K562 (cell line): ENCODE data around the gene RGS6. TPM values are rescaled to one million over a fixed set of nuclear protein-coding genes. Genes with fewer than 3 reads are reported as not detected.

Source experiments
- ATAC-seq: fragments of 200-7000 bp; cut with Tn5 transposase; 3 replicates; pipeline ENCODE4 v1.9.1; 2020; ENCODE audit warnings: moderate library complexity
- BruUV-seq: library from RNA; stranded (reverse); fragments of 400-500 nt; replicated peaks from 2 replicates; lab custom pipeline; 2021; lab: Mats Ljungman, UMichigan
- CTCF ChIA-PET: fragments of 300-600 bp; formaldehyde crosslinking; extraction: SDS; loops from one replicate; lab custom pipeline; 2021; ENCODE audit warnings: low intra/inter-chr PET ratio; lab: Yijun Ruan, JAX
- POLR2A ChIA-PET: fragments of 300-600, 350-650 bp; sonication (Branson Sonifier 250); formaldehyde crosslinking; extraction: SDS; loops from one replicate; lab custom pipeline; 2021; ENCODE audit warnings: antibody characterized with exemption, inconsistent platforms; lab: Yijun Ruan, JAX
- DNase-seq, 4 experiments: peaks; one replicate each; pipeline versions ENCODE4 v3.0.0 to v3.0.0-alpha.2; 2011 to 2018; ENCODE audit warnings: low spot score in 3 of 4, mixed read lengths in 3 of 4; ENCODE audit errors: extremely low read depth in 1 of 4
- FAIRE-seq: peaks from 2 replicates; lab custom pipeline; 2011; peaks lifted over from hg19 to GRCh38; lab: Jason Lieb, UNC
- H2AFZ ChIP-seq: 2 replicates; pipeline ENCODE4 v1.6.0; 2011; ENCODE audit warnings: low read depth, low read length, control low read depth, inconsistent platforms
- H3K27ac ChIP-seq: fragments of 200-600 bp; 3 replicates; pipeline ENCODE4 v1.8.0; 2011; ENCODE audit warnings: low read depth, mild to moderate bottlenecking, control low read depth, inconsistent platforms, low read length, moderate library complexity, mixed read lengths; ENCODE audit errors: extremely low read depth
- H3K27me3 ChIP-seq, 2 experiments: fragments of 300-600 bp in 1 of 2; 2 replicates in 1 of 2; 3 replicates in 1 of 2; pipeline versions ENCODE4 v1.6.0 to v1.8.0; 2011; ENCODE audit warnings: inconsistent platforms in 2 of 2, low read length in 2 of 2, mild to moderate bottlenecking in 1 of 2, mixed read lengths in 1 of 2, moderate library complexity in 1 of 2; ENCODE audit not compliant: control insufficient read depth in 2 of 2, insufficient read depth in 2 of 2
- H3K36me3 ChIP-seq: fragments of 300-600 bp; 3 replicates; pipeline ENCODE4 v1.8.0; 2011; ENCODE audit warnings: mild to moderate bottlenecking, low read length, inconsistent platforms; ENCODE audit not compliant: control insufficient read depth, insufficient read depth
- H3K4me1 ChIP-seq, 2 experiments: fragments of 200-600 bp in 1 of 2; replicated peaks in 1 of 2; 2 replicates in 1 of 2; 3 replicates in 1 of 2; pipeline versions ENCODE4 v1.5.1 to v1.8.0; 2011; ENCODE audit warnings: inconsistent platforms in 2 of 2, low read length in 2 of 2, mild to moderate bottlenecking in 1 of 2, mixed read lengths in 1 of 2, moderate library complexity in 1 of 2; ENCODE audit not compliant: control insufficient read depth in 2 of 2, insufficient read depth in 2 of 2
- H3K4me2 ChIP-seq: 2 replicates; pipeline ENCODE4 v1.6.1; 2011; ENCODE audit warnings: low read length, control low read depth, inconsistent platforms, mixed read lengths; ENCODE audit not compliant: insufficient read depth
- H3K4me3 ChIP-seq: fragments of 200-600 bp; sonication (generic), shearing (Covaris generic); 2 replicates; pipeline ENCODE4 v1.5.1; 2016; ENCODE audit warnings: control low read depth, inconsistent platforms
- H3K79me2 ChIP-seq: fragments of 200-600 bp; 3 replicates; pipeline ENCODE4 v1.8.0; 2011; ENCODE audit warnings: low read length, inconsistent platforms; ENCODE audit not compliant: control insufficient read depth, insufficient read depth
- H3K9ac ChIP-seq, 2 experiments: 2 replicates each; pipeline versions ENCODE4 v1.6.0 to v1.6.1; 2011; ENCODE audit warnings: low read depth in 2 of 2, low read length in 2 of 2, control low read depth in 1 of 2, inconsistent platforms in 1 of 2, mild to moderate bottlenecking in 1 of 2, mixed read lengths in 1 of 2; ENCODE audit not compliant: insufficient read depth in 1 of 2
- H3K9me1 ChIP-seq: one replicate; pipeline ENCODE4 v1.6.0; 2011; ENCODE audit warnings: inconsistent platforms, mild to moderate bottlenecking, low read length, moderate library complexity; ENCODE audit not compliant: control insufficient read depth, insufficient read depth
- H3K9me3 ChIP-seq: replicated peaks from 2 replicates; pipeline ENCODE4 v1.5.1; 2011; ENCODE audit warnings: low read depth, low read length, inconsistent platforms; ENCODE audit not compliant: control insufficient read depth, insufficient read depth
- H4K20me1 ChIP-seq: replicated peaks from 2 replicates; pipeline ENCODE4 v1.6.1; 2011; ENCODE audit warnings: low read length, inconsistent platforms, mixed read lengths; ENCODE audit not compliant: control insufficient read depth, insufficient read depth
- BRF2 ChIP-seq: IDR thresholded peaks from 3 replicates; pipeline ENCODE4 v1.6.1; 2011; ENCODE audit warnings: borderline replicate concordance, mild to moderate bottlenecking; ENCODE audit not compliant: insufficient read length, insufficient read depth
- HCFC1 ChIP-seq: IDR thresholded peaks from 2 replicates; pipeline ENCODE4 v1.6.1; 2012; ENCODE audit warnings: low read depth, low read length, improper control_type of control experiment
- MLX ChIP-seq, 2 experiments: fragments of 450-650 bp in 1 of 2; sonication (generic) in 1 of 2; formaldehyde crosslinking; conservative IDR thresholded peaks; 2 replicates each; pipeline versions ENCODE4 v1.4.0 to v1.8.1; 2020 to 2022; ENCODE audit warnings: mild to moderate bottlenecking in 1 of 2, missing genetic modification reagents in 1 of 2
- PYGO2 ChIP-seq: fragments of 450-650 bp; IDR thresholded peaks from 2 replicates; pipeline ENCODE4 v1.6.1; 2016; ENCODE audit warnings: mild to moderate bottlenecking, missing genetic modification characterization, moderate library complexity, missing compliant biosample characterization
- STAT6 ChIP-seq: sonication (generic); formaldehyde crosslinking; IDR thresholded peaks from 2 replicates; pipeline ENCODE4 v1.8.1; 2023; ENCODE audit warnings: mild to moderate bottlenecking, missing genetic modification reagents
- ZNF133 ChIP-seq: fragments of 250-450 bp; sonication (Bioruptor Pico); IDR thresholded peaks from 2 replicates; pipeline ENCODE4 v1.4.0; 2020; ENCODE audit warnings: mild to moderate bottlenecking
- ZNF444 ChIP-seq: fragments of 250-450 bp; sonication (Bioruptor Pico); IDR thresholded peaks from 2 replicates; pipeline ENCODE4 v1.4.0; 2020; ENCODE audit warnings: mild to moderate bottlenecking, moderate library complexity
- ZNF77 ChIP-seq: fragments of 250-450 bp; sonication (Bioruptor Pico); IDR thresholded peaks from 2 replicates; pipeline ENCODE4 v1.5.0; 2020
- WGBS: fragments of 100-300 bp; shearing (Covaris generic); methylation state at CpG from one replicate; pipeline ENCODE4 v1.1.6; 2016; ENCODE audit warnings: low coverage, mixed read lengths; ENCODE audit not compliant: insufficient coverage; ENCODE audit errors: missing lambda C conversion rate; 5-methylcytosine and 5-hydroxymethylcytosine counted together
- in situ Hi-C: fragments of 300-500 bp; cut with MboI; formaldehyde crosslinking; loops from 4 replicates; pipeline ENCODE4 v1.15.0; 2018; ENCODE audit warnings: inconsistent platforms, mixed read lengths
- intact Hi-C: fragments of 100-400 bp; cut with micrococcal nuclease; formaldehyde crosslinking; loops from 2 replicates; pipeline ENCODE4 v1.14.2; 2022
- polyA plus RNA-seq, 8 experiments: library from polyadenylated mRNA; depleted of rRNA in 4 of 8; stranded (reverse) in 5 of 8; unstranded in 3 of 8; fragments of >200 nt; fragmentation: Nextera tagmentation in 2 of 8; fragmentation: Illumina TruSeq in 1 of 8; extraction: Ambion mirVana in 2 of 8; extraction: Trizol in 1 of 8; gene quantifications; 2 replicates each; pipeline versions ENCODE4 v1.2.1 to v1.2.3, GENCODE V29; 2011 to 2014; ENCODE audit warnings: inconsistent platforms in 1 of 8, missing spikeins in 1 of 8
- total RNA-seq, 7 experiments: library from RNA; depleted of rRNA in 6 of 7; stranded (reverse); fragments of >200 nt in 6 of 7; fragmentation: Illumina TruSeq in 2 of 7; extraction: Trizol in 2 of 7; gene quantifications; 2 replicates each; pipeline versions ENCODE4 v1.2.1 to v1.2.3, GENCODE V29; 2011 to 2021; ENCODE audit warnings: low replicate concordance in 1 of 7

The RGS6 gene
- total and polyA plus RNA-seq, 9 of the 15 experiments (the other 6 are each of a cell fraction or from before 2014, with no cell fraction given), result not detected

- 0% methylated on average over 4 of the region's 4 CpGs for WGBS
- Histone ChIP-seq H3K4me1 (no peaks in the 10 kb centered on the region), H4K20me1 (no peaks in the 10 kb centered on the region), H3K27me3 (no peaks in the 10 kb centered on the region), H3K4me2 (no peak overlapping the region), H3K36me3 (no peaks in the 10 kb centered on the region), H3K79me2 (no peaks in the 10 kb centered on the region), H3K9me3 (no peaks in the 10 kb centered on the region), H3K4me3 (no peak overlapping the region), H3K27ac (no peak overlapping the region), H3K9ac (no peak overlapping the region), H2AFZ (no peak overlapping the region), H3K9me1 (no peaks in the 10 kb centered on the region)
- FAIRE-seq, result no peak
- POLR2A ChIA-PET, result no interaction called here
- in situ Hi-C loops, result no loop called here
- no peak for ATAC-seq
- intact Hi-C loops, result no loop called here
- DNase-seq, result no peak
- CTCF ChIA-PET, result no interaction called here
- BruUV-seq, result no TSS peak
- TF ChIP-seq STAT6 (CRISPR knock-in tag) (no peak), HCFC1 (no peak), ZNF77 (no peak), MLX (CRISPR knock-in tag; conservative IDR thresholded peaks at IDR 0.05) (no peak), PYGO2 (tag) (no peak), ZNF133 (CRISPR knock-in tag) (no peak), BRF2 (no peak), ZNF444 (CRISPR knock-in tag) (no peak)
Observed at GRCh38 chr14:72284176-72284575, 351.9 kb downstream of the RGS6 start.
